Retina (tissue), 1 donor: Measurements from ENCODE around the gene PTTG1IP.
"Not testable (repeated sequence)": the region's sequence is repeated elsewhere in the genome, so short reads cannot be mapped to it uniquely, and the experiment has no call there.

Experiments
- DNase-seq: peaks from one replicate; pipeline ENCODE4 v3.0.0-alpha.2; 2016

The PTTG1IP gene

GRCh38 chr21:44838951-44839350, 34.5 kb downstream of the PTTG1IP start:
- no peak for DNase-seq

- no peak for DNase-seq
Measured at GRCh38 chr21:44838039-44838895, 35.2 kb downstream of the PTTG1IP start.

DNA sequence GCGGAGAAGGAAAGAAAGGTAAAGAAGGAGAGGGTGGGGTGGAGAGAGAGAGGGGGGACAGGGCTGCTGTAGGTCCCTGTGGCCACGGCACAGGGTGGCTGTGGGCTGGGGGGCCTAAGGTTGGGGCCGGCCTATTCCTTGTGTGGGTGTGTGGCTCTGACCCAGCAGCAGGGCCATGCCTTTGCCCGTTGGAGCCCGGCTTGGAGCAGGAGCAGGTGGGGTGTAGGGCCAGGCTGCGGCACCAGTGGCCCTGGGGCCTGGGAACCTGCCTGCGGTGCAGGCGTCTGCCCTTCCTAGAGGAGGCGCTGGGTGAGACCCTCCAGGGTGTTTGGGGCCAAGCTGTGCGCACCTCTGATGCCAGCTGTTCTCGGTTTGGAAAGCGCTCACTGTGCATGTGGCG, 36.0 kb downstream of the PTTG1IP start:
- DNase-seq: no peak

- DNase-seq: peak; percentile 85
Measured at GRCh38 chr21:44836666-44837471, 36.6 kb downstream of the PTTG1IP start.

DNA sequence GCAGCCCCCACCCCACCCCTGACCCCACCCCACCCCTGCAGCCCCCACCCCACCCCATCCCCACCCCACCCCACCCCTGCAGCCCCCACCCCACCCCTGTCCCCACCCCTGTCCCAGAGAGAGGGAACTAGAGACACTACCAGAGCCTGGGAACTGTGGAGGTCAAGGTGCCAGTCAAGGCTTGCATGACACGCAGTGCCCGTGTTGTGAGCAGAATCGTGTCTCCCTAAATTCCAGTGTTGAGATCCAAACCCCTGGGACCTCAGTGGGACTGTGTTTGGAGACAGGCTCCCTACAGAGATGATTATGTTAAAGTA, 37.2 kb downstream of the PTTG1IP start:
- no peak for DNase-seq

DNA sequence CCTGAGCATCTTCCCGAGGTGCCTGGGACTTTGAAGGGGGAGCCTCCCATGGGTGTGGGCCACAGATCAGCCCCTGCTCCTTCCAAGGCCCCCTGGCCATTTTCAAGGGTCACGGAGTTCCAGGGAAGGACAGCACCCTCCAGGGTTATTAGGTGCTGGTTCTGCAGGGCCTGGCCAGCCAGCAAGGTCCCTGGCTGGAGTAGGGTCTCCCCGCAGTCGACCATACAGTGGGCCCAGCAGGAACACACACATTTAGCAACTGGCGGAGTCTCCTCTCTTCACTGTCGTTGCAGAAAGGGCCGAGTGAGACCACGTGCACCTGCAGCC, 37.9 kb downstream of the PTTG1IP start:
- DNase-seq: no peak

DNA sequence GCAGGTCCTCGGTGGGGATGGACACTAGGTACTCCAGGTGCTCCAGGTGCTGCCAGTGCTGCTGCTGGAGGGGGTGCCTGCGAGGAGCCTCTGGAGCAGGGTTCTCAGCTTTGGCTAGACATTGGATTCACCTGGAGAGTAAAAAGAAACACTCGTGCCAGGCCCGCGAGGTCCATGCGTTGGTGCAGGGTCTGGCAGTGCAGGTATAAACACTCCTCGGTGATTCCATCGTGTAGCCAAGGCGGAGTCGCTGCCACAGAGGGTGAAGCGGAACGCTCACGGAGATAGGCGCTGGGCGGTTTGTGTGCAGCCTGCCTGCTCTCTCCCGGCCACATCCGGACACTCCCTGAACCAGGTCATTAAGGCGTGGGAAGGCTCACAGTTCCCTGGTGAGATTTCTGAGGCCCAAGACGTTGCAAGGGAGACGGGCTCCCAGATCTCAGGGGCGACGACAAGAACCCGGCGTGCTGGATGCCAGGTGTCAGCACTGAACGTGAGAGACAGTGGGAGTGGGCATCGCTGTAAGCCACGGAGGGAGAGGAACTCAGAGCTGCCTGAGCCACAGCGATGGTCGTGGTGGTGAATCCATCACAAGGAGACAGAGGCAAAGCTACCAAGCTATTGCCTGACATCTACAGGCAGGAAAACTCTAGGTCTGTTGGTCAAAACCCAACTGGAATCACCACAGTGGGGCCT, 38.4 kb downstream of the PTTG1IP start:
- DNase-seq: no peak

DNA sequence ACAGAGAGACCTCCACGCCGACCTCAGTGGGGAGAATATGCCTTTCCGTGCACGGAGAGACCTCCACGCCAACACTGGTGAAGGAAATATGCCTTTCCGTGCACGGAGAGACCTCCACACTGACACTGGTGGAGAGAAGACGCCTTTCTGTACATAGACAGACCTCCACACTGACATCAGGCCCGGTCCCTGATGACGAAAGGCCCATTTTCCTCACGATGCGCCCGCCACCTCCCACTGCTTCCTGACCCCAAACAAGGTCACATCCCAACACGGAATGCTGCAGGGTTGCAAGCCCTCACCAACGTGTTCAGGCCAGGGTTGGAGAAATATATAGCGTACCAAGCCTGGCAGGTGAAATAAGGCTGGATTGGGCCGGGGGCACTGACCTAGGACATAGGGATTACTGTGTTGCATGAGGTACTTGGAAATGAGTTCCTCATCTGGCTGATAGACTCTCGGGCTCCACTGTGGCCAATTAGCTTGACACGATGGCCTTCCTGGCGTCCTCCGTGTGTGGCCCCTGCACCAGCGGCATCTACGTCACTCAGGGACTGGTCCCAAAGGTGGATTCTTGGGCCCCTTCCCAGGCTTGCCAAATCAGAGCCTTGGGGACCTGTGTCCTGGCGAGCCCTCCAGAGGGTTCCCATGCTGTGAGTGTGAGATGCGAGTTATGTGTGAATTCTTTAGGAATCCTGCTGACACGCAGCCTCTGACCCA, 39.1 kb downstream of the PTTG1IP start:
- DNase-seq: no peak

- DNase-seq: no peak
Measured at GRCh38 chr21:44833663-44834062, 39.8 kb downstream of the PTTG1IP start.

DNA sequence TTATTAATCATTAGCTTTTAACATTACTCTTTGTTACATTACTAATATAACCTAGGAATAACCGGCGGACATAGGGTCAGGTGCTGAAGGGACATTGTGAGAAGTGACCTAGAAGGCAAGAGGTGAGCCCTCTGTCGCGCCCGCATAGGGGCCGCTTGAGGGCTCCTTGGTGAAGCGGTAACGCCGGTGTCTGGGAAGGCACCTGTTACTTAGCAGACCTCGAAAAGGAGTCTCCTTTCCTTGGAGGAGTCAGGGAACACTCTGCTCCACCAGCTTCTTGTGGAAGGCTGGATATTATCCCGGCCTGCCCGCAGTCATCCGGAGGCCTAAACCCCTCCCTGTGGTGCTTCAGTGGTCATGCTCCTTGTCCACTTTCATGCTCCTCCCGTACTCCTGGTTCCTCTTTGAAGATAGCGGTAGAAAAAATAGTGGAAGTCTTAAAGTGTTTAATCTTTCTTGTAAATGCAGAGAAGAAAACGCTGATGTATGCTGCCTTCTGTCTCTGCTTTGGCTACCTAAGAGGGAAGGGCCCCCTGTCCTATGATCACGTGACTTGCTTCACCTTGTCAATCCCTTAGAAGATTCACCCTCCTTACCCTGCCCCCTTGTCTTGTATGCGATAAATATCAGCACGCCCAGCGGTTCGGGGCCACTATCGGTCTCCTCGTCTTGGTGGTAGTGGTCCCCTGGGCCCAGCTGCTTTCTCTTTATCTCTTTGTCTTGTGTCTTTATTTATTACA, 40.8 kb downstream of the PTTG1IP start:
- not testable (repeated sequence) for DNase-seq

GRCh38 chr21:44831227-44831860, 42.1 kb downstream of the PTTG1IP start:
- no peak for DNase-seq

DNA sequence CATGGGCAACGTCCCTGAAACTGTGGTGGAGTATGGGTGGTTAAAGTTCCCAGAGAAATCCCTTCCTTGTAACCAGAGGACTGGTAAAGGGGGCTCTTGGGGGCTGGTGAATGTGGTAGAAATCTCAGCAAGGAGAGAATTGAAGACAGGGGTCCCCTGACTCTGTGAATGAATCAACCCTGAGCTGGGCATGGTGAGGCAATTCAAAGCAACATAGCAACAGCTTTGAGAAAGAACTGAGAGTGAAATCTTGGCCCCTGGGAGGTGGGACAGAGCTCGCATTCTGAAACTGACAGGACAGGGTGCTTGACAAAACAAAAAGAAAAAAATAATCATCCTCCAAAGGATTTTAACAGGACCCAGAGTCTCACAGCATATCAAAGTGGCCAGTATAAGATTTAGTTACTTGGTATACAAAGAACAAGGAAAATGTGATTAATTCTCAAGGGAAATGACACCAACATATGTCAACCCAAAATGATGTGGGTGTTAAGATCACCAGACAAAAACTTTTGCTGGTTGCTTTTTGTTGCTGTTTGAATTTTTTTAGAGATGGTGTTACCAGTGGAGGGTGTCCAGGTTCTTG, 43.9 kb downstream of the PTTG1IP start:
- no peak for DNase-seq

DNA sequence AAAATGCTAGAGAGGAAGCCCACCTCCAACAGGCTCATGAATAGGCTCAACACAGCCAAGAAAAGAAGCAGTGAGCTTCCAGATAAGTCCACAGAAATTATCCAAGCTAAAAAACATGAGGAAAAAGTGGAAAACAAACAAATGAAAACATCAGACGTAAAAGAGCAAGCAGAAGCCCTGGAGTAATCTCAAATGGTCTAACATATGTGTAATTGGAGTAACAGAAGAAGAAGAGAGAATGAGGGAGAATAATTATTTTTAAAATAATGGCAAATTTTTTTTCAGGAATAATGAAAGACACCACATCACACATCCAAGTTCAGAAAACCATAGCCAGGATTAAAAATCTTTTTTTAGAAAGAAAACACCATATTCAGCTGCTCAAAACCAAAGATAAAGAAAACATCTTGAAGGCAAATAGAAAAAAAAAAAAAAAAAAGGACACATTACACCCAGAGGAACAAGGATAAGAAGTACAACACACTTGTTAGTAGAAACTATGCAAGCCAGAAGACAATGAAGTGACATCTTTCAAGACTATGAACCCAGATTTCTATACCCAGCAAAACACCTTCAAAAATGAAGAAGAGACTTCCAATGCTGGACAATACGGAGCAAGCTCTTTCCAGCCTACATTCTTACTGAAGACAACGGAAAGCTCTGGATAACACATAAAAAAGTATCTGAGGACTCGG, 45.0 kb downstream of the PTTG1IP start:
- DNase-seq: no peak

DNA sequence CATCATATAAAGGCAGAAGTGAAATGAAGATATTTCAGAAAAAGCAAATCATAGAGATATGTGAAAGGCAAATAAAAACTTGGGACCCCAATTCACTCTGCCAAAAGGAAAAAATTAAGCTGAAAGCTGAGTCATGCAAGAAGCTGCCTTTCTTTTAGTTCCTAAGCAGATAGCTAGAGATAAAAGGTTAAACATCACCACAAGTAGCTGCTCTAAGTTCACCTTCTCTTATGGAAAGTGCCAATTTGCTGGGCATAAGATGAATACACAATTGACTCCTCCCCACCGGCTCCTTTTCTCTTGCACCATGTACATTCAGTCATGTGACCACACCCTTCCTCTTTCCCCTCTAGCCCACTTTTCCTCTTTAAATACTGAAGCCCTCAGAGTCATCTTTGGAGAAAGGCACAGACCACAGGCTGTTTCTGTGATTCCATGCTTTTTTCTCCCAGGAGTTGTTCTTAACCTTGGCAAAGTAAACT, 50.3 kb downstream of the PTTG1IP start:
- no peak for DNase-seq

DNA sequence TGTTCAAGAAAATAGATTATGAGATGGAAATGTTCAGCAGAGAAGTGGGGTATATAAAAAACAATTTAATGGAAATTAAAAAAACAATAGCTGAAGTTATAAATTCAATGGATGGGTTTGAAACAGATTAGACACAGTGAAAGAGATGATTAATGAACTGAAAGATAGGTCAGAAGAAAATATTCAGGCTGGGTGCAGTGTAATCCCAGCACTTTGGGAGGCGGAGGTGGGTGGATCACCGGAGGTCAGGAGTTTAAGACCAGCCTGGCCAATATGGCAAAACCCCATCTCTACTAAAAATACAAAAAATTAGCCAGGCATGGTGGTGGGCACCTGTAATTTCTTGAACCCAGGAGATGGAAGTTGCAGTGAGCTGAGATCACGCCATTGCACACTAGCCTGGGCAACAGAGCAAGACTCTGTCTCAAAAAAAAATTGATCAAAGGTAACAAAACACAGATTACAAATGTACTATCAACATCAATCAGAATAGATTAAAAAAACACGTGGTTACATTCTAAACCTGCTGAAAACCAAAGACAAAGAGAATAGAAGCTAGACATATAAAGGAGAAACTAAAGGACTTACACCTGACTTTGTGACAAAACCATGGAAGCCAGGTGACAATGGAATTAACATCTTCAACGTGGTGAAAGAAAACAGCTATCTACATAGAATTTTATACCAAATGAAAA, 50.9 kb downstream of the PTTG1IP start:
- no peak for DNase-seq

- DNase-seq: no peak
Measured at GRCh38 chr21:44820851-44821250, 52.6 kb downstream of the PTTG1IP start.

DNA sequence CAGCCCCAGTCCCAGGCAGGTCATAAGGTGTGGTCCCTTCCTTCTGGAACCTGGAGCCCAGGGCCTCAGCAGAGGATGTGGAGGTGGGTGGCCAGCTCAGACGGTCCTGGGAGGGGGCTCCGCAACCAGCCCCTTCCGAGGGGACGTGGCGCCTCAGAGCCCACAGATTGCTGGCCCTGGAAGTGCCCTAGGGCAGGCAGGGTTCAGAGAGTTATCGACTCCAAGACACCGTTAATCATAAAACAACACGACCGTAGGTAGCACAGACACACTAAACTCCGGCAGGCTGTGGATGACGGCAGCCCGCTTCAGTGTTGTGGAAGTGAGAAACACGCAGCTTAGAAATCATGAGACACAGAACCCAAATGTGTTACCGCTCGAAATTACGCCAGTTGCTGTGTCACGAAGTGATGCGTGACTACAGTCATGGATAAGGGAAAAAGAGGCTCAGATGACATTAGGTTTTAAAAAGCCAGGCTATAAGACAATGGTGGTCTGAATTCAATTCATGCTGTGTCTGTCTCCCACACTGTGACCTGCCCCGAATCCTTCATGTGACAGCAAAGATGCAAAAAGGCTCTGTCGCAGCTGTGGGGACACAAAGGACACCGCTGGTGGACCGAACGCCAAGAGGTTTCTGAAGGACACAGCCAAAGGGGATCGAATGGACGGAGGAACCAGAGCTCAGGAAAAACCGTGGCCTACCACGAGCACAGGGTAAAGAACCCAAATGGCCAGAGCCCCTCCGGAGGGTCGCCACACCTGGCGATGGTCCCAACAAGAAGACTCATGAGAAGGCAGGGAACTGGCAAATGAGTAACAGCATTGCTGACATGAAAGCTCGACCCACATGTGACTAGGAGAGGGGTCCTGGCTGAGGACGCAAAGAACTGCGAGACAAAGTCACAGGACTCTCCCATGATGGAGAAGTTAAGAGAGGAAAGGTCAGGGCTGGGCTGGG, 53.9 kb downstream of the PTTG1IP start:
- DNase-seq: no peak

DNA sequence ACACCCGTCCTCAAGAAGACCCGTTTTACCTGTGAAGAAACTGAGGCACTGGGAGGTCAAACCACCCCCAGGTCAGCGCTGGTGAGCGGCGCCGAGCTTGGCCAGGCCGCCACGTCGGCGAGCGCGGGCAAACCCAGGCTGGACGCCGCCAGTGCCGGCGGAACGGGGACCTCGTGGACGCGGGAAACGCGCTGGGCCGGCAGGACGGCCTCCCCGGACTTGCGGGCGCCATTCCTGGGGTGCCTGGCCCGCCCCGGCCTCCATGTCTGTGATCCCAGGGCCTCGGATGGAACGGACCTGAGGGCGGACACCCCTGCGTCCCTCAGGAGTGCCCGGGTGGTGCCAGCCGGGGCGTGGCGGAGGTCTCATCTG, 54.9 kb downstream of the PTTG1IP start:
- no peak for DNase-seq
